Hepatocyte (in vitro differentiated cells): ENCODE results near the gene TMEM231. TPM values are rescaled to one million over a fixed set of nuclear protein-coding genes. Genes with fewer than 3 reads are reported as not detected.
"Not testable (repeated sequence)": the region's sequence is repeated elsewhere in the genome, so short reads cannot be mapped to it uniquely, and the experiment has no call there.

Experiments
- DNase-seq: peaks from one replicate; pipeline ENCODE4 v3.0.0-alpha.2; 2016; ENCODE audit warnings: low spot score
- H2AFZ ChIP-seq: fragments of 200-600 bp; sonication (generic); 2 replicates; pipeline ENCODE4 v1.6.0; 2016; ENCODE audit warnings: antibody characterized with exemption, mild to moderate bottlenecking
- H3K27ac ChIP-seq: fragments of 200-600 bp; sonication (generic); 2 replicates; pipeline ENCODE4 v1.5.1; 2016; ENCODE audit warnings: mild to moderate bottlenecking
- H3K27me3 ChIP-seq: fragments of 200-600 bp; sonication (generic); 2 replicates; pipeline ENCODE4 v1.6.1; 2016
- H3K36me3 ChIP-seq: fragments of 200-600 bp; sonication (generic); replicated peaks from 2 replicates; pipeline ENCODE4 v1.5.1; 2016; ENCODE audit warnings: low read depth; ENCODE audit not compliant: insufficient read depth
- H3K4me1 ChIP-seq: fragments of 200-600 bp; sonication (generic); 2 replicates; pipeline ENCODE4 v1.5.1; 2016; ENCODE audit warnings: mild to moderate bottlenecking, moderate library complexity; ENCODE audit not compliant: insufficient read depth
- H3K4me2 ChIP-seq: fragments of 200-600 bp; sonication (generic); 2 replicates; pipeline ENCODE4 v1.6.0; 2016
- H3K4me3 ChIP-seq: fragments of 200-600 bp; sonication (generic); 2 replicates; pipeline ENCODE4 v1.5.1; 2016; ENCODE audit warnings: mild to moderate bottlenecking
- H3K79me2 ChIP-seq: fragments of 200-600 bp; sonication (generic); 2 replicates; pipeline ENCODE4 v1.6.0; 2017; ENCODE audit warnings: mild to moderate bottlenecking
- H3K9me2 ChIP-seq: fragments of 200-600 bp; sonication (generic); replicated peaks from 2 replicates; pipeline ENCODE4 v1.6.0; 2017; ENCODE audit warnings: mild to moderate bottlenecking; ENCODE audit not compliant: insufficient read depth
- H3K9me3 ChIP-seq: fragments of 200-600 bp; sonication (generic); 2 replicates; pipeline ENCODE4 v1.5.1; 2016; ENCODE audit warnings: low read depth, mild to moderate bottlenecking
- H4K20me1 ChIP-seq: fragments of 200-600 bp; sonication (generic); 2 replicates; pipeline ENCODE4 v1.6.0; 2016; ENCODE audit warnings: mild to moderate bottlenecking; ENCODE audit not compliant: insufficient read depth, poor library complexity, severe bottlenecking
- EZH2 ChIP-seq: fragments of 200-600 bp; sonication (generic); IDR thresholded peaks from 2 replicates; pipeline ENCODE4 v1.6.1; 2016; ENCODE audit warnings: antibody characterized with exemption, mild to moderate bottlenecking, borderline replicate concordance
- EZH2phosphoT487 ChIP-seq: fragments of 200-600 bp; sonication (generic); IDR thresholded peaks from one replicate; pipeline ENCODE4 v1.6.1; 2018; ENCODE audit warnings: antibody characterized with exemption, mild to moderate bottlenecking, low read depth, moderate library complexity; ENCODE audit not compliant: unreplicated experiment, severe bottlenecking
- WGBS: methylation state at CpG from one replicate; pipeline ENCODE4 v1.1.6; 2016; ENCODE audit warnings: low lambda C conversion rate; ENCODE audit errors: missing lambda C conversion rate; 5-methylcytosine and 5-hydroxymethylcytosine counted together
- polyA plus RNA-seq: library from polyadenylated mRNA; unstranded; fragments of >200 nt; fragmentation: Nextera tagmentation; extraction: Ambion mirVana; gene quantifications from 2 replicates; pipeline ENCODE4 v1.2.1, GENCODE V29; 2016
- total RNA-seq: library from RNA; depleted of rRNA; stranded (reverse); fragments of >200 nt; gene quantifications from 2 replicates; pipeline ENCODE4 v1.2.3, GENCODE V29; 2014
- TF ChIP-seq, protein P1 (sequence below): fragments of 200-600 bp; sonication (generic); IDR thresholded peaks from 2 replicates; pipeline ENCODE4 v1.5.1; 2016; ENCODE audit warnings: antibody characterized with exemption, mild to moderate bottlenecking; ENCODE audit not compliant: poor library complexity

The TMEM231 gene
- total and polyA plus RNA-seq, 2 experiments from 2014 or later = 5.4 to 7.1 TPM

DNA sequence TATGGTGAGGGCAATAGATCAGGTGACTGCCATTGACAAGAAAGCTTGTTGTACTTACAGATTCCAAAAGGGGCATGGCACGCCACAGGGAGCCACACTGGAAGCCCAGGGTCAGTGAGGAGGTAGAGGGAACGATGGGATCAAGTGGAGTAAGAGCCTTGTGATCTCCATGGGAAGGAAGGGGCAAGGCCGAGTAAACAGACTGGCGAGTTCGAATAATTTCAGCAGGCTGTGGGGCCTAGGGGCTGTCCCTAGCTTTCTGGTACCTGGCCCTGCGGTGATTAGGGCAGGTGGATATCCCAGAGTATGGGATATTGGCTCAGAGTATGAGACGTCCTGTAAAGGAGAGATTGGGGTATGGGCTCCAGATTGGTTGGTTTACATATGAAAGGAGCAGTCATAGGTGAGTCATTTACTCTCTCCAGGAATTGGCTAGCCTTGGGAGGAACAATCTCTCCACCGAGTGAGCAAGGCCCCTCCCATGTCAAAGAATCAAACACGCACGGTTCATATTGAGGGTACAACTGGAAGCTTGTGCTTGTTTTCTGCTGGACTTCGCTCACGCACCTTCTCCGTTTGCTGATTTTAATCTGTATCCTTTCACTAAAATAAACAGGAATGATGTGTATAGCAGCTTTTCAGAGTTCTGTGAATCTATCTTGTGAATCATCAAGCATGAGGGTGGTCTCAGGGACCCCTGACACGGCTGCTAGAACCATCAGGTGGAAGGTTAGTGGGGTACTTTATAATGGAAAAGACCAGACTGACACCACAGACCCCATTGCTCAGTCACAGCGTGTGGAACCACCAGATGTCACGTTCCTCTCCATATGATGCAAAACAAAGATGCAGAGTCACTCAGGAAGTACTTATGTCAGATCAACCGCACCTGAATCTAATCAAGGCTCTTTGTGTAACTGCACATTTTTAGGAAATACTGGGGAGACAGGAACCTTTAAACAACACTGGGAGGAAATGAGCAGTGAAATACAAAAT is 38.1 kb upstream of the TMEM231 start:
- H3K9me2 ChIP-seq = no peaks in the 10 kb centered on the region
- H3K27ac ChIP-seq = no peak overlapping the region

DNA sequence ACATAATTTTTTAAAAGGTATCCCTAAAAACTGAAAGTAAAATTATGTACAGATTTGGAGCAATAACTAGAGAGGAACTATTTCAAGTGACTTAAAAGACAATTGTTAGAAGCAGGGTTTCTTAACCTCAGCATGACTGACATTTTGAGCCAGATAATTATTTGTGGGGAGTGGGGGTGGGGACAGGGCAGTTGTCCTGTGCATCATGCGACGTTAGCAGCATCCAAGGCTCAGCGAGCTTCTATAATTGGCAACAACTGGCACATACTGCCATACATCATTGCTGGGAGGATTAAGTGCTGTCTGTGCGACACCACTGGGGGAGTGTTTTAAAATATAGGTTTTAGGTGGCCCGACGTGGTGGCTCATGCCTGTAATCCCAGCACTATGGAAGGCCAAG is 37.3 kb upstream of the TMEM231 start:
- Histone ChIP-seq H3K79me2 (no peaks in the 10 kb centered on the region), H3K4me3 (no peak overlapping the region), H3K27me3 (no peaks in the 10 kb centered on the region), H4K20me1 (no peaks in the 10 kb centered on the region), H3K9me2 (no peaks in the 10 kb centered on the region), H3K27ac (no peak overlapping the region), H3K4me1 (peaks cover 12% of the 10 kb centered on the region), H3K36me3 (no peaks in the 10 kb centered on the region), H3K4me2 (no peak overlapping the region), H3K9me3 (no peaks in the 10 kb centered on the region), H2AFZ (no peak overlapping the region)
- 91% methylated on average over 6 of the region's 6 CpGs for WGBS
- no peak for DNase-seq
- TF ChIP-seq, protein P1, sequence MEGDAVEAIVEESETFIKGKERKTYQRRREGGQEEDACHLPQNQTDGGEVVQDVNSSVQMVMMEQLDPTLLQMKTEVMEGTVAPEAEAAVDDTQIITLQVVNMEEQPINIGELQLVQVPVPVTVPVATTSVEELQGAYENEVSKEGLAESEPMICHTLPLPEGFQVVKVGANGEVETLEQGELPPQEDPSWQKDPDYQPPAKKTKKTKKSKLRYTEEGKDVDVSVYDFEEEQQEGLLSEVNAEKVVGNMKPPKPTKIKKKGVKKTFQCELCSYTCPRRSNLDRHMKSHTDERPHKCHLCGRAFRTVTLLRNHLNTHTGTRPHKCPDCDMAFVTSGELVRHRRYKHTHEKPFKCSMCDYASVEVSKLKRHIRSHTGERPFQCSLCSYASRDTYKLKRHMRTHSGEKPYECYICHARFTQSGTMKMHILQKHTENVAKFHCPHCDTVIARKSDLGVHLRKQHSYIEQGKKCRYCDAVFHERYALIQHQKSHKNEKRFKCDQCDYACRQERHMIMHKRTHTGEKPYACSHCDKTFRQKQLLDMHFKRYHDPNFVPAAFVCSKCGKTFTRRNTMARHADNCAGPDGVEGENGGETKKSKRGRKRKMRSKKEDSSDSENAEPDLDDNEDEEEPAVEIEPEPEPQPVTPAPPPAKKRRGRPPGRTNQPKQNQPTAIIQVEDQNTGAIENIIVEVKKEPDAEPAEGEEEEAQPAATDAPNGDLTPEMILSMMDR = no peak
- TF ChIP-seq EZH2phosphoT487 = no peak
- TF ChIP-seq EZH2 = no peak

More for the DNA sequence above, 38.1 kb upstream of the TMEM231 start:
- TF ChIP-seq, protein P1 = no peak
- TF ChIP-seq EZH2phosphoT487 (no peak), EZH2 (no peak)
- Histone ChIP-seq H3K4me2 (no peak overlapping the region), H3K27me3 (no peaks in the 10 kb centered on the region), H3K9me3 (no peaks in the 10 kb centered on the region), H3K4me1 (peaks cover 12% of the 10 kb centered on the region), H3K36me3 (no peaks in the 10 kb centered on the region), H3K4me3 (no peak overlapping the region), H4K20me1 (no peaks in the 10 kb centered on the region), H3K79me2 (no peaks in the 10 kb centered on the region), H2AFZ (no peak overlapping the region)
- WGBS = 71% methylated on average over 17 of the region's 17 CpGs
- DNase-seq = peak; percentile 29

DNA sequence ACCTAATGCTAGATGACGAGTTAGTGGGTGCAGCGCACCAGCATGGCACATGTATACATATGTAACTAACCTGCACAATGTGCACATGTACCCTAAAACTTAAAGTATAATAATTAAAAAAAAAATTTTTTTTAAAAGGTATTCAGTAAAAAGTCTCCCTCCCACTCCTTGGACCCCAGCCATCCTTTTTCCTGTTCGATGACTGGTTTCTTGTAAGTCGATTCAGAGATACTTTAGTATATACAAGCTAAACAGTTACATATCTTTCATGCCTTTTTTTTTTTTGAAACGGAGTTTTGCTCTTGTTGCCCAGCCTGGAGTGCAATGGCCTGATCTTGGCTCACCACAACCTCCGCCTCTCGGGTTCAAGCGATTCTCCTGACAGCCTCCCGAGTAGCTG is 35.9 kb upstream of the TMEM231 start:
- H4K20me1 ChIP-seq, H3K27me3 ChIP-seq, H3K4me3 ChIP-seq, H3K36me3 ChIP-seq, H3K79me2 ChIP-seq, H3K4me2 ChIP-seq, H3K9me3 ChIP-seq, H3K9me2 ChIP-seq, H2AFZ ChIP-seq, DNase-seq: not testable (repeated sequence)
- H3K4me1 ChIP-seq = peaks cover 12% of the 10 kb centered on the region
- peak overlapping the region; percentile 32 for H3K27ac ChIP-seq
- 88% methylated on average over 8 of the region's 9 CpGs for WGBS

DNA sequence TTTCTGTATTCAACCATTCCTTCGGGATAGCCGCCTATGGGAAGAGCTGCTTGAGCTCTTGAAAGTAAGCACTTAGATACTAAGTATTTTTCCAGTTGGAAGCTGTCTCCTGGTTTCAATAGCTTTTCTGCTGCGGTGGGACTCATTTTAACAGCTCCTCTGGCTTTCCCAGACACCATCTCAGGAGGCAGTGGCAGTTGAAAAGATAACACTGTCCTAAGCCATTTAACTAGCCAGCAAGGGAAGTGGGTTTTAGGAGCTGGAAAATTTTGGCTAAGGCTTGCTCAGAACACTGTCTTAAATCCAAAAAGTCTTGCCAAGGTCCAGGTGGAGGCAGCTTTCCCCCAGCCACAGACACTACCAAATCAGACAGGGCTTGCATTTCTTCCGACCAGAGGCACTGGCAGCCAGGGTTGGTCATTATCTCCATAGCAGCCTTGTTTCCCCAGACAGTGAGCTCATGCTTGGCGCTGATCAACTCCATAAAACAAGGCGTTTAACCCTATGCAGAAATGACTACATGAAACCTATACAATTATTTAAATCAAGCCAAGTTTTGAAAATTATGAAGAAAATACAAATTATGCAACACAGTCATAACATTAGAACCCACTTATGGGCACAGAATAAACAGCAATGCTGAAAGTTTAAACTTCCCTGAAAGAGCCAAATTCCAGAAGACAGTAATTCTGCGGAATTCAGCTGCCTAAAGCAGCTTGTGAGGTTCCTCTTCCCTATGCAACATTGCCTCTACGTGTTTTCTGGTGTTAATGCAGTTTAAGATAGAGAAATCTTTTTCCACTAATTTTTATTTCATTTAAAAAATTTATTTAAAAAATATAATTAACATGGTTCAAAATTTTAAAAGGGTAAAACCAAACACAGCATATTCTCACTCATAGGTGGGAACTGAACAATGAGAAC is 35.1 kb upstream of the TMEM231 start:
- Histone ChIP-seq H3K4me3 (no peak overlapping the region), H2AFZ (no peak overlapping the region), H3K9me2 (no peaks in the 10 kb centered on the region), H3K79me2 (no peaks in the 10 kb centered on the region), H3K36me3 (no peaks in the 10 kb centered on the region), H3K4me2 (peak overlapping the region; percentile 55), H3K27me3 (no peaks in the 10 kb centered on the region), H3K27ac (peak overlapping the region; percentile 86), H3K9me3 (no peaks in the 10 kb centered on the region), H4K20me1 (no peaks in the 10 kb centered on the region), H3K4me1 (peaks cover 12% of the 10 kb centered on the region)
- TF ChIP-seq, protein P1 = peak; percentile 40
- TF ChIP-seq EZH2 = no peak
- WGBS = 51% methylated on average over 8 of the region's 8 CpGs
- peak; percentile 66 for DNase-seq
